Measurements from ENCODE around the gene COX4I2.

The COX4I2 gene

GRCh38 chr20:31676609-31676989 lies 38.9 kb downstream of the COX4I2 start:
- DNase-seq (ENCODE audit: low read depth in 2 of 2) = no peak

GRCh38 chr20:31677553-31678260 lies 40.0 kb downstream of the COX4I2 start:
- DNase-seq (ENCODE audit: low read depth in 2 of 2) = no peak

DNA sequence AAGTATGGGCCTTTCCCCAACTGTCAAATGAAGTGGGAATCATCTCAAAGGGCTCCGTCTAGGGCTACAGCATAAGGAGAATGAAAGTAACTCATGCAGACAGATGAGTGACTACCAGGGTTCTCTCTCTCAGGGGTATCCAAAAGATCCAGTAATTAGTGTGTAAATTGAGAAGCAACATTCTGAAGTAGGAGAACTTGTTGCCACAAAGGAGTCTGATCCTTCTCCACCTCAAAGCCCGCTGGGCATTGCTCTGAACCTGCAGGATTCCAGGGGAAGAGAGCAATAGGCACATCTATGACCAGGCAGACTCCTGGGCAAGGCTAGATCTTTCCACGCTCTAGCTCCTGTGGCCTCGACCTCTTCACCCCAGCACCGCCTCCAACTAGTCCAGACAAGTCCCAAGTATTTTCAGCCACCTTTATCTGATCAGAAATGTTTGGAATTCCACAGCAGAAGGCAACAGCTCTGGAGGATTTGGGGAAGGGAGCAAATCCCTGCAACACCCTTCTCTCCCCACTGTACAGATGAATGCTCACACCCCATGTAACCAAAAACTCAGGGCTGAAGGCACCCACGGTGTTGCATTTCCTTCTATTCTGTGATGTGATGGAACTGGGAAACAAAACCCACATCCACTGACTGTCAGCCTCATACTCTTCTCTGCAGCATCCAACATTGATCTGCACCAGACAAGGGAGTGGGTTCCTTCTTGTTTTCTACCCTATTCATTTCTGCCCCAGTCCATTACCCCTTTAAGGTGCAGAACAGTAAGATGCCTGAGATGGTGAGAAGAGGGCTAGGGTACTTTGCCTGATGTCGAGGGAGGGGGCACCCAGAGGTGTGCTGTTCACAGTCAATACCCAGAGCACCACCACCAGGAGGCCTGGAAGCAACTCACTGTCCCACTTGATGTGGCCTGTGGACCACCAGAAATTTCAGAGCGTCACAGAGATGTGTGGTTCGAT lies 41.0 kb downstream of the COX4I2 start:
- DNase-seq (ENCODE audit: low read depth in 2 of 2) = no peak

GRCh38 chr20:31679357-31680285 lies 41.9 kb downstream of the COX4I2 start:
- no peak for DNase-seq (ENCODE audit: low read depth in 2 of 2)

DNA sequence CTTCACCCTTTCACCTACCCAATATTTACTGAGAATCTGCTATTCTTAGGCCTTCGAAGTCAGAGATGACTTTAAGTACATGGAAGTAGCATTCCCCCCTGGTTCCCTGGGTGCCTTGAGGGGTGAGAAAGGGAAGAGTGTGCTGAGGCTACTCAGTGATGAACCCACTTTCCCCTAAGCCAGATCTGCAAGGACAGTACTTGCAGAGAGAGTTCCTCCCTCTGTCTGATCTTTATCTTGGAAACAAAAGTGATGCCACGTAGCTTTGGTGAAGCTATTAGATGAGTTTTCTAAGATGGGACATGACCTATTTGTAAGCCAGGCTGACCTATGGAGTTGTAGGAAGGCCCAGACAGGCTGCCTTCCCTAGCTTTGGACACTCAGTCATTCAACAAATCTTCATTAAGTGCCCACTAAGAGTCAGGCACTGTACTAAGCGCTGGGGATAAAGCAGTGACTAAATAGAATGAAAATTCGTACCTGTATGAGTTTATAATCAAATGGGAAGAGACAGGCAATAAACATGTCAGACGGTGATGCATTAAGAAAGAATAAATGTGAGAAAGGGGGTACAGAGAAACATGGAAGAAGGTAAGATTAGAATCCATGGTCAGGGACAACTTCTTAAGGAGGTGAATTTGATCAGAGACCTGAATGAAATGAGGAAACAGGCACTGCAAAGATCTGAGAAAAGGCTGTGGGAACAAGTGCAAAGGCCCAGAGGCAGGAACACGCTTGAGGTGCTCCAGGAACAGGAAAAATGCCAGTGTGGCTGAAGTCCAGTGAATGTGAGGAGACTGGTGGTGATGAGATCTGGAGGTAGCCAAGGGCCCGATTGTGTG lies 42.8 kb downstream of the COX4I2 start:
- no peak for DNase-seq (ENCODE audit: low read depth in 2 of 2)

DNA sequence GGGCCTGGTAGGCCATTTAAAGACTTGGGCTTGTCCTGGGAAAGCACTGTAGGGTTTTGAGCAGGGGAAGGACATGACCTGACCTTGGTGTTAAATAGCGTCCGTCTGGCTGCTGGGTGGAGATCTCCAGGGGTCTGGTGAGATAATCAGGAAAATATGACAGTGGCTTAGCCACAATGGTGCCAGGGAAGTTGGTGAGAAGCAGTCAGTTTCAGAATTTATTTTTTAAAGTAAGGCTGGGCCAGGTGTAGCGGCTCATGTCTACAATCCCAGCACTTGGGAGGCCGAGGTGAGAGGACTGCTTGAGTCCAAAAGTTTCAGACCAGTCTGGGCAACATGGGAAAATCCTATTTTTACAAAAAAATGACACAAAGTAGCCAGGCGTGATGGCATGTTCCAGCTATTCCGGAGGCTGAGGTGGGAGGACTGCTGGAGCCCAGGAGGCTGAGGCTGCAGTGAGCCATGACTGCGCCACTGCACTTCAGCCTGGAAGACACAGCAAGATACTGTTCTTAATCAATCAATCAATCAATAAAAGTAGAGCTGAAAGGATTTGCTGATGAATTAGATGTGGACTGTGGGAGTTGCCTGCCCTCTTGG lies 43.5 kb downstream of the COX4I2 start:
- no peak for DNase-seq (ENCODE audit: low read depth in 2 of 2)

DNA sequence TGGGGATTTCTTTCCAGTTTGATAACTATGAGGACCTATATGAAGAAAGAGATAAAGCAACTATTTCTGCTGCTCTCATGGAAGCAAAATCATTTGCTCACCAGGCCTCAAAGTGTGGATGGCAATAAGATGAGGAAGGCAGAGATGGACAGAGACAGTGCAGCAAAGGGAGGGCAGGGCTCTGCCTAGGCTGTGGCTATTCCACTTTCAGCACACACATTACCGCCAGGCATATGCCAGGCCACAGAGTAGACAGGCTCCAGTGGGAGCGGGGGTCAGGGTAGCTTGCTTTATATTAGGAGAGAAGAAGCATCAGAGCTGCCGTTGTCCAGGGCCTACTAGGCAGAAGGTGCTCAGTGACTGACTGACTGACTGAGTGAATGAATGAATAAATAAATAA lies 44.1 kb downstream of the COX4I2 start:
- no peak for DNase-seq (ENCODE audit: low read depth in 2 of 2)

DNA sequence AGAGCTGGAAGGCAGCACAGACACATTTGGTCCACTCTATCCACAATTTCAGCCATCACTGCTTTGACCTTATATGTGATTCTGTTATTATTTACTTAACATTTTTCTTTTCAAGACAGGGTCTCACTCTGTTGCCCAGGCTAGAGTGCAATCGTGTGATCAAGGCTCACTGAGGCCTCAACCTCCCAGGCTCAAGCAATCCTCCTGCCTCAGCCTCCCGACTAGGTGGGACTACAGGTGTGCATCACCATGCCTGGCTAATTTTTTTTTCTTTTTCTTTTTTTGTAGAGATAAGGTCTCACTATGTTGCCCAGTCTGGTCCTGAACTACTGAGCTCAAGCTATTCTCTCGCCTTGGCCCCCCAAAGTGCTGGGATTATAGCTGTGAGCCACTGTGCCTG lies 44.6 kb downstream of the COX4I2 start:
- DNase-seq (ENCODE audit: low read depth in 2 of 2) = no peak

GRCh38 chr20:31682927-31683326 lies 45.2 kb downstream of the COX4I2 start:
- DNase-seq (ENCODE audit: low read depth in 2 of 2) = no peak

GRCh38 chr20:31684153-31685015 lies 46.7 kb downstream of the COX4I2 start:
- no peak for DNase-seq (ENCODE audit: low read depth in 2 of 2)

- no peak for DNase-seq (ENCODE audit: low read depth in 2 of 2)
Observed at GRCh38 chr20:31685853-31686643, 48.3 kb downstream of the COX4I2 start.

DNA sequence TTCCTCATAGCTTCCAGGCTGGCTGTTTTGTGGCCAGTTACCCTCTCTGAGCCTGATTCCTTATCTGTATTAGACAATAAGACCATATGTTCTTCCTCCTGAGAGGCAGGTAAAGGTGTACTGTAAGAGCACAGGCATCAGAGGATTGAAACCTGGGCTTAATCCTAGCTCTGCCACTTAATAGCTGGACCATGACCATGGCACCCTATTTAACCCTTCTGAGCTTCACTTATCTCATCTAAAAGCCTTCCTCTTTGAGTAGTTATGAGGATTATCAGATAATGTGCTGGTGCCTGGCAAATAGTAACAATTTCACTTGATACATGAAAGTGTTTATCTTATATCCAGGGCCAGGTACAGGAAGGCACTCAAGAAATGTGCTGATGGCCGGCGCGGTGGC lies 50.1 kb downstream of the COX4I2 start:
- no peak for DNase-seq (ENCODE audit: low read depth in 2 of 2)

- no peak for DNase-seq (ENCODE audit: low read depth in 2 of 2)
Observed at GRCh38 chr20:31689141-31689540, 51.4 kb downstream of the COX4I2 start.

DNA sequence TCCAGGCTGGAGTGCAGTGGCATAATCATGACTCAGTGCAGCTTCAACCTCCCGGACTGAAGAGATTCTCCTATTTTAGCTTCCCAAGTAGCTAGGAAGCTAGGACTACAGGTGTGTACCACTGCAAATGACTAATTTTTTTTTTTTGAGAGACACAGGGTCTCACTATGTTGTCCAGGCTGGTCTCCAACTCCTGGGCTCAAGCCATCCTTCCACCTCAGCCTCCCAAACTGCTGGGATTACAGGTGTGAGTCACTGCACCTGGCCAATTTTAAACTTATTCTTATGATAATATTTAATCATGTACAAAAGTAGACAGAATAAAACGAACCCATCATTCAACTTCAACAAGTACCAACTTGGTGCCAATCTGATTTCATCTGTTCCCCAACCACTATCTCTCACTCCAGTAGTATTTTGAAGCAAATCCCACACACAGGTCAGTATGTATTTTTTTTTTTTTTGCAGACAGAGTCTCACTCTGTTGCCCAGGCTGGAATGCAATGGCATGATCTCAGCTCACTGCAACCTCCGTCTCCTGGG lies 52.5 kb downstream of the COX4I2 start:
- no peak for DNase-seq (ENCODE audit: low read depth in 2 of 2)

- DNase-seq (ENCODE audit: low read depth in 2 of 2) = no peak
Observed at GRCh38 chr20:31691646-31692275, 54.0 kb downstream of the COX4I2 start.

DNA sequence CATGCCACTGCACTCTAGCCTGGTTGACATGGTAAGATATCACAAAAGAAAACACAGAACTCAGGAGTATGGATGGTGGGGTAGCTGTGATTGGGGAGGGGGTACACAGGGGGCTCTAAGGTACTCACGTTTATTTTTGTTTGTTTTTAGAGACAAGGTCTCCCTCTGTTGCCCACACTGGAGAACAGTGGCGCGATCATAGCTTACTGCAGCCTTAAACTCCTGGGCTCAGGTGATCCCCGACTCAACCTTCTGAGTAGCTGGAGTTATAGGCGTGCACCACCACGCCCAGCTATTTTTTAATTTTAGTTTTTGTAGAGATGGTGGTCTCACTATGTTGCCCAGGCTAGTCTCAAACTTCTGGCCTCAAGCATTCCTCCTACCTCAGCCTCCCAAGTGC lies 55.7 kb downstream of the COX4I2 start:
- DNase-seq (ENCODE audit: low read depth in 2 of 2) = no peak

- no peak for DNase-seq (ENCODE audit: low read depth in 2 of 2)
Observed at GRCh38 chr20:31693987-31694661, 56.4 kb downstream of the COX4I2 start.

All from stimulated activated CD8-positive, alpha-beta memory T cell treated with anti-CD3 and anti-CD28 coated beads, Interleukin-15, amount 100 ng/mL, for 48 hours (primary cell).